T-helper 1 cell treated with Interleukin-12 subunit alpha and Interleukin-12 subunit beta and Interleukin-4 antibody, amounts not matched to agents 30 ng/mL and 1 ng/mL, for 36 hours (primary cell): Measurements from ENCODE around the gene PCGF3. TPM values are rescaled to one million over a fixed set of nuclear protein-coding genes. Genes with fewer than 3 reads are reported as not detected.
"Not testable (repeated sequence)": the region's sequence is repeated elsewhere in the genome, so short reads cannot be mapped to it uniquely, and the experiment has no call there.

Source experiments
- intact Hi-C: fragments of 100-400 bp; cut with micrococcal nuclease; formaldehyde crosslinking; loops from one replicate; pipeline ENCODE4 v1.15.1; 2024
- total RNA-seq: library from RNA; stranded (reverse); gene quantifications from 2 replicates; pipeline ENCODE4 v1.2.3, GENCODE V29; 2022

Gene PCGF3
- total RNA-seq, 1 donor from 2014 or later, result 43.1 TPM

DNA sequence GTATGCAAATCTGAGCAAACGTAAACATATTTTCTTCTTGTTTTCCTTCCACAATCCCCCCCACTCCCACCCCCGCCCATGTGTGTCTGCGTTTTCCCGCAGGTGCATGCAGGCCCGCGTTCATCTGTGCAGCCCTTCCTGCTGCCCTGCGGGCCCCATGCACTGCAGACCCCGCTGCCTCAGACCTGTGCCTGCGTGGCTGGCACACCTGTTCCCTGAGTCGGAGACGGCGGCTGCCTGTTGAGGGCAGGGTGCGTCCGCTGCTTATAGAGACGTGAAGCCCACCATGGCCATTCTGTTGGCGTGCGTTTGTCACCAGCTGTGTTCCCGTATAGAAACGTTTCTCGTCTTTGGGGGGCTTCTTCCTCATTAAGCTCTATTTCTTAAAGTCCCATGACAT is 51.5 kb downstream of the PCGF3 start:
- intact Hi-C loops, result no loop called here

DNA sequence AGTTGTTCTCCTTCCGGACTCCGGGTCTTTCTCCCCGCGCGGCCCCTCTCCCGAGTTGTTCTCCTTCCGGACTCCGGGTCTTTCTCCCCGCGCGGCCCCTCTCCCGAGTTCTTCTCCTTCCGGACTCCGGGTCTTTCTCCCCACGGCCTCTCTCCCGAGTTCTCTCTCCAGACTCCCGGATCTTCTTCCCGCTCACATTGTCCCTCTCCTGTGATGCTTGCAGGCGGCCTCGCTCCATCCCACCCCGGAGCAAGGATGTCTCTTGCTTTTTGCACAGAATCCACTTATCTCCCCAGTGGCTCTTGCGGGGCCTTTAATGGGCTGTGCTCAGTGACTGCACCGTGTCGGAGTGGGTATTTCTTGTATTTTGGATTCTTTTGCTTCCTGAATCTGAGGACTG is 54.2 kb downstream of the PCGF3 start:
- intact Hi-C loops, result not testable (repeated sequence)

DNA sequence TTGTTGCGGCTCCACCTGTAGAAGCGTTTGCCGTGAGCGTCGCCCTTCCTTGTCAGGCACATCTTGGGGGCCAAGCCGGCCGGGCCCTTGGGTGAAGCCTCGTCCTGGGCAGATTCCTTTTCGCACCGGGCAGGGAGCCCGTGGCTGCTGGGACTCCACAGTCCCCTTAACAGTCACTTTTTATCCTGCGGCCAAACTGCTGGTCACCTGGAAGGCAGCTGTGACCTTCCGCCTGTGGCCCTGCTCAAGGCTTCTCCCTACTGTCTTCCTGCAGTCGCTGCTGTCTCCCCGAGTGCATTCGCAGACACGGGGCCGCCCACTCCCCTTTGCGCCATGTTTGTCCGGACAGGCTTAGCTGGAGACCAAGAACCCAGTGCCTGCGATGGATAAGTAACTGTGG is 55.0 kb downstream of the PCGF3 start:
- intact Hi-C loops, result no loop called here

DNA sequence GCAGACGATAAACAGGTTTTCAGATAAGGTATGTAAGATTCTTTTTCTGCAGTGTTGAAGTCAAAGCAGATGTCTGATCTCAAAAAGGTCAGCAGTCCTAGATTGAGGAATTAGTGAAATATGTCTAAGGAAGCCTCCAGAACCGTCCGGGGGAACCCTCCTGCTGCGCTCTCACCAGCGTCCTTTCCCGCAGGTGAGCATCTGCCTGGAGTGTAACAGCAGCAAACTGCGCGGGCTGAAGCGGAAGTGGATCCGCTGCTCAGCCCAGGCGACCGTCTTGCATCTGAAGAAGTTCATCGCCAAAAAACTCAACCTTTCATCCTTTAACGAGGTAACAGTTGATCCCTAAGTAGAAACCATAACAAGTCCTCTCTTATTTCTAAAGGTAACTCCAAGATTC is 55.5 kb downstream of the PCGF3 start:
- intact Hi-C loops, result no loop called here

DNA sequence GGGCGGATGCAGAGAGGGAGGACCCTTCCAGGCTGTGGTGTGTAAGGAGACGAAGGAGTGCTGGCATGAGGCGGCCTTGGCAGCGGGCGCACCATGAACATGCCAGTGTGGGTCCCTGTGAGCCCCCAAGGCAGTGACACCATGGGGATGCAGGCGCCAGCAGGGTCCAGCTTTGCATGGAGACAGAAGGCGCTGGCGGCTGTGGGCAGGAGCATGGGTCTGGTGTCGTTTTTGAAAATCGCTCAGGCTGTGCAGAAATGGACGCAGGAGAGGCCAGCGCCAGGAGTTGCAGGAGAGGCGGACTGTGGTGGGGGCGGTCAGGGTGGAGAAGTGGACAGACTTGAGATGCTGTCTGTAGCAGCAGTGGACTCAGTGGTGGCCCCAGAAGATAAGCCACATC is 56.1 kb downstream of the PCGF3 start:
- intact Hi-C loops, result no loop called here

DNA sequence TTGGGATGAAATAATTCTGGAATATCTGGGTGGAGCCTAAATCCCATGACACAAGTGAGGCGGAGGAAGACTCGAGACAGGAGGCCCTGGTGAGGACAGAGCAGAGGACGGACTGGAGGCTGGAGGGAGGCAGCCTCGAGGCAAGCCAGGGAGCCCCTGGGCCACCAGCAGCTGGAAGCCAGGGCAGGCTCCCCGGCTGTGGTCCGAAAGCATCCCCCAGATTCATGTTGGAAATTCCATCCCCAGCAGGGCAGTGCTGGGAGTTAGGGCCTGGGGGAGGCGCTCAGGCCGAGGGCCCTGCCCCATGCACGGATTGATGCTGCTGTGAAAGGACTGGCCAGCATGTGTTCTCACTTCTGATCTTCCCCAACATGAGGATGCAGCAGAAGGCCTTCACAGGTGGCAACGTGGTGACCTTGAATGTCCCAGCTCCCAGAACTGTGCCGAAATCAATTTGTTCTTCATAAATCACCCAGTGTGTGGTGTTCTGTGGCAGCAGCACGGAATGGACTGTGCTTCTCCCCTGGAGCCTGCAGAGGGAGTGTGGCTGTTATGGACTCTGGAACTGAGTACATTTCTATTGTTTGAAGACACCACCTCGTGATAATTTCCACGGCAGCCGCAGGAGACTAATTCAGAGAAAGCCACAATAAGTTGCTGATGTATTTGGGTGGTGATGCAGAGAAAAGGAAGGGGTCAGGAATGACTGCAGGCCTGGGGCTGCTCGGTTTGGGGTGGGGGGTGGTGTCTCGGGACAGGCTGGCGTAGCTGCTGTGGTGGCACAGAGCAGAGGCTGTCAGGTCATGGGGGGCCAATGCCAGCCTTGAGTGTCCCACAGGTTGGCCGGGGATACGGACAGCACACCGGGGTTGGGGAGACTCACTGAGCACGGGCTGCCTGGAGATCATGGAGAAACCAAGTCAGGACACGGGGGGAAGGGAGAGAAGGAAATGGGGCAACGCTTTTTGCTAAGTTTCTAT is 56.9 kb downstream of the PCGF3 start:
- intact Hi-C loops, result no loop called here

DNA sequence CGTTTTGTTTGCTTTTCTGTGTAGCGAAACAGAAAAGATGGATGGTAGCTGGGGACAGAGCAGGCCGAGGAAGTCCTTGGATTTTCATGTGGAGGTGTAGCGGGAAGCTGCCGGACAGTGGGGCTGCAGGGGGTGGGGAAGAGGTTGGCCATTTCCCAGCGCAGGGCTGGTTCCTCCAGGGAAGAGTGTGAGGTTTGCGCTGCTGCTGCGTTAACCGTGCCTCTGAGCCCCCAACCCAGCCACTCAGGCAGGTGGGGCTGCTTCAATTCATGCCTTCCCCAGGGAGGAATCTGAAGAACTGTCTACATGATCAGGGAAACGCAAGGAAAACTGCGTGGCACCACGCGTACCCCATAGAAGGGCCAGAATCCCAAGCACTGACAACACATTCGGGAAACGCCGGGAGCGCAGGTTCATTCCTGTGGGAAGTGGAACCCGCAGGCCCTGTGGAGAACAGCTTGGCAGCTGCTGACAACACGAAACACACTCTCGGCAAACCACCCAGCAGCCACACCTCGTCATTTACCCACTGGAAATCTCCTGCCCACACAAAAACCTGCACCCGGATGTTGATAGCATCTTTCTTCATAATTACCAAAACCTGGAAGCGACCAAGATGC is 57.7 kb downstream of the PCGF3 start:
- intact Hi-C loops, result no loop called here

DNA sequence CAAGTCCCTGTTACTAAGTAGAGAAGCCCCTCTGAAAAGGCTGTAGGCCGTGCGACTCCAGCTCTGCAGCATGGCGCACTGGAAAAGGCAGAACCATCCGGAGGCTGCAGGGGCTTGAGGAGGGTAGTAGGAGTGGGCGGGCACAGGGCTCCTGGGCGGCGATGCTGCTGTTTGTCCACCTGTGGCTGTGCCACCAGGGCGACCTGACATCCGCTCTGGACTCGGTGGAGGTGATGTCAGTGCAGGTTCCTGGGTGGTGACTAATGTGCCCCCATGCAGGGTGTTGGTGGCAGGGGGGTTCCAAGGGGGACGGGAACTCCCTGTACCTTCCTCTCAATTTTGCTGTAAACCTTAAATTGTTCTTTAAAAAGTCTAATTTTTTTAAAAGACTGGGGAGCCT is 58.3 kb downstream of the PCGF3 start:
- intact Hi-C loops, result no loop called here

DNA sequence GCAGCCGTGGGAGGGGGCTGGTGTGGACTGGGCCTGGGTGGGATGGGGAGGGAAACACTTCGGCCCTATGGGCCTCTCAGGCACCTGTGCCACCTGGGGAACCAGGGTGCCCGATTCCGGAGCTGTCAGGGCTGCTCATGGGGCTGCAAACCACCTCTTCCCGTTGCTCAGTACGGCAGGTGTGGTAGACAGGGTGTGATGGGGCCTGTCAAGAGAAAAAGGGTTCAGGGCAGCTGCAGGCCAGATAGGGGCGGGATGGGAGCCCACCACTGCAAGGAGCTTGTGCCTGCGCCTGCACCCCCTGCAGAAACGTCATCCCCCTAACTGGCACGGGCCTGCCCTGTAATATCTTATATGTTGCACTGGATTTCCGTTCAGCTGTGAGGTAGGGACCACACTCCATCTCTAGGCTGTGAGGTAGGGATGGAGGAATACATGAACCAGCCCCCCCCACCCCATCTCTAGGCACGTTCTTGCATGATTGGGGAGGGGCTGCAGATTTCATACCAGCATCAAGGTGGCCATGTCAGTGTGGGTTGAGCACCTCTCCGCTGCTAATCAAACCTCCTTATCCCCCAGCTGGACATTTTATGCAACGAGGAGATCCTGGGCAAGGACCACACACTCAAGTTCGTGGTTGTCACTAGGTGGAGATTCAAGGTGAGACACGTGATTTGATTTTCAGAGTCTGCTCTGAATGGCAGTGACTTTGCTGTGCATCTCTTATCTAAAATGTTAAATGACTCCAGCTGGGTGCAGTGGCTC is 59.0 kb downstream of the PCGF3 start:
- intact Hi-C loops, result no loop called here

DNA sequence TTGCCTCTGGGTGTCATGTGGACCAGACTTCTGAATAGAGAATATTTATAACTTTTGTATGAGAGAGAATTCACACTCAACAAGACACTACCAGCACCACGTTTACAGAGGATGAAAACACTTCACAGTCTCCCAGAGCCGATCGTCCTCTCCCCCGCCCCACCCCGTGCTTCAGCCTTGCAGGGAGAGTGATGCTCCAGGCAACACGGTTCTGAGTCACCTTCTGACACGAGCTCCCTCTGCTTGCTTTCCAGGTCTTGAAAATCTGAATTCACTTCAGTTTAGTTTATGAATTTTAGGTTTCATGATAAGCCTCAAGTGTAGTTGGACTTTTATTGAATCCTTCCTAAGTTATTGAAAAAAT is 60.5 kb downstream of the PCGF3 start:
- intact Hi-C loops, result no loop called here

DNA sequence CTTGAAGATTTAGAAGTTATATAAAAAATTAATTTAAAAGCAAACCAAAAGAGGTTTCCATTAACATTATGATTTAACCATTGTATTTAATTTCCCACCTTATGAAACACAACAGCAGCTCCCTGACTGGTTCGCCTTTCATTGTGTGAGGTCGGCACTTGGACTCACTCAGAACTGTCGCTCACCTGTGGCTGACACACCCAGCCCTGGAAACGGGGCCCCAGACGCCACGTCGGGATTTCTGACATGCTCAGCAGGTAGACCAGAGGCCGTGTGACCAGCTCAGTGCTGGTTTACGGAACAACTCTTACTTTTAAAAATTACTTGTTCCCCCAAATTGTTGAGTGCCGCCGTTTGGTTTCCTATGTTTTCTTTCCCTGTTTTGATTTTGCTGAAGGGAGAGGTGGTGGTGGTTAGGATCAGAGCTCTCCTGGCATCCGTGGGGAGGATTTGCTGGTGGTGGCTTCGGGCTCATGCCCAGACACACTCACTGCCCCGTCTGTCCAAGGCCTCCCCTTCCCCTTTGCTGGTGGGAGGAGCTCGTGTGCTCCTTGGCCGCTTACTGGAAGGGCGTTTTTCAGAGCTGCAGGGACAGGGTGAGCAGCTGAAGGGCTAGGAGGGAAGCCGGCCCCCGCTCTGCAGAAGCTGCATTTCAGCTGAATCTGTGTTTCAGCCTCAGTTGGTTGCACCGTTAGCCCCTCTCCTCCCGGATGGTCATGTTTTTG is 61.1 kb downstream of the PCGF3 start:
- intact Hi-C loops, result no loop called here

DNA sequence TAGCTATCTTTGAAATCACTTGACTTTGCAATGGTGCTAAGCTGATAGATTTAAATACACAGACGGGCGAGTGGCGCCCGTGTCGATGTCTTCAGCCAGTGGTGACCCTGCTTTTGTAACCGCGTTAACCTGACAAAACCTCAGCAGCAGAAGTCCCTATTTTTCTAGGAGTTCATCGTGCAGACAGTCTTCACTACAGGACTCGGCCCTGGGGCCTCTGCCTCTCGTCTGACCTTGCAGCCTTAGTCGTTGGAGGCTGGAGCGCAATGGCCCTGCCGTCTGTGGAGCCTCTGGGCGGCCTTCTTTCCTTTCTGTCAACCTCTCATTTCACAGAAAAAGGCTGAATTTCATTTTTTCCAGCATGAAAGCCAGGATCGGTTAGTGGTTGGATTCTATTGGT is 62.4 kb downstream of the PCGF3 start:
- intact Hi-C loops, result no loop called here

DNA sequence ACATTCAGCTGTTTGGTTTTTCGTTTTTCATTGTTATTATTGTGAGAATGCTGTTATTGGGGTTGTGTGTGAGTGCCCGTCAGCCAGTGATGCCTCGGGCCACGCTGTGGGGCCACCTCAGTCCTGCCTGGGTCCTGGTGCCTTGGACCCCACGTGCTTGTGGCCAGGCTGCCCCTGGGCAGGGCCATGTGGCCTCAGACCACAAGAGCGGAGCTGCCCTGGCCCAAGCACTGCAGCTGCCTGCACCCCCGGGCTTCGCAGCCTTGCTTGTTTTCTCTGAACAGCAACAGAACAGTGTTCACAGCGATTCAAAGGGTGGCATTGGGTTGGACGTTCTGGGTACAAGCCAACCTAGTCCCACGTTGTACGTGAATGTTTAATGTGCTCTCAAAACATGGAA is 63.4 kb downstream of the PCGF3 start:
- intact Hi-C loops, result no loop called here

DNA sequence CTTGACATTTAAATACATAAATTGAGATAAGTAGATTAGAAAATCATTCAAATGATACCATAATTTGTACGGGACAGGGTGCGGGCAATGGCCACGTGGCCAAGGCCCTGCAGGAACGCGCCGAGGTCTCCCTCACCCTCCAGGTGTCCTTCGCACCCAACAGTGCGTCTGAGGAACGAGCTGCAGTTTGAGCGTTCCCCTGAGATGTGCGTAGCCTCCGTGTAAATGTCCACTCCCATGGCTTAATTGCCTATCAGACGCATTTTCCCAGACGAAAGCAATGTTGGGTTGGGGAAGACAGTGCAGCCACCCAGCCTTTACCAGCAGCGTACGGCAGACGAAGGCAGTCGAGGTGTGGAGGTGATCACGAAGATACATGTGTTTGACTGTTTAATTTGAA is 63.9 kb downstream of the PCGF3 start:
- intact Hi-C loops, result no loop called here

DNA sequence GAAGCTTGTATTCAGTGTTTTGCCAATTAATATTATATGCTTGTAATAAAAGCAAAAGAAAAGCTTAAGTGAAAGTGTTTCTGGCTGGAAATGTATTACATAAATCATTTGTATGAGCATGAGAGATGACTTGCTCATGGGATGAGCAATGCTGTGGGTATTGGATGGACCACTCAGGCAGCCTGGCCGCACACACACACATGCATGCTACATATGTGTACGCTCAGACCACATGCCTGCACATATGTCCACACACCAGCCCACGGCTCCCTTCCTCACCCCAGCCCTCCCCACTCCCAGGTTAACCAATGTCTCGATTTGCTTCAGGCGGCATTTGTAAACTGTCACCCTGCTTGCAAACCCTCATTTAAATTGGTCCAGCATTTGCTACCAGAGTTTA is 64.4 kb downstream of the PCGF3 start:
- intact Hi-C loops, result no loop called here

DNA sequence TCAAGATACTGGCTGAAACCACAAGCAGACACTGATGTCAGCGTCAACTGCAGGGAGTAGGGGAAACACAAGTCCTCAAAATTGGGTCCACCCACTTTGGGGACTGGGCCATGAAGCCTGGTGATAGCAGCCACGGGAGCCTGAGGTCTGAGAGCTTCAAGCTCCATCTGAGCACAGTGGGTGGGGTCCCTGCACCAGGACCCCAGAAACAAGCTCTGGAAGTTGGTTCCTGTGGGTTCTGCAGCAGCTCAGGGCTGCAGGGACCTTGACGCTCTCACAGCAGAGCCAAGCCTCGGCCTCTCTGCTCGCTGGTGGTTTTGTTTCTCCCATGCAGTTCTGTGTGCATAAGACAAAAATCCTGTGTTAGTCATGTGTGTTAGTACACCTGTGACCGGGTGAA is 65.8 kb downstream of the PCGF3 start:
- intact Hi-C loops, result no loop called here

DNA sequence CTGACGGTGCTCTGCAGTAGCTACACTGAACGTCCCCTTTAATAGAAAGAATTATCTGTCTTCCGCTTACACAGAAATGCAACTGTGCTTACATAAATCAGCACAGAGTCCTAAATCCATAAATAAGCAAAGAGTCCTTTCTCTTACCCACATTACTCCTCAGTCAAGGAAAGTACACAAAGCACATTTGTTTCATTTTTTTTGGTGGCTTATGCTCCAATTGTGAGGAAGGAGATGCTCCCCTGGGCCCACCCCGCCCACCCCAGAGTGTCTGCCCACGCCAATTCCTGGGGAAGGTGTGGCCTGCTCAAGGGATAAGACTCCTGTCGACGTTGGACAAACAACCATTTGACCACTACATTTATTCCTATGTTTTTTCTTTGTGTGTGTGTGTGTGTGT is 66.5 kb downstream of the PCGF3 start:
- intact Hi-C loops, result no loop called here

DNA sequence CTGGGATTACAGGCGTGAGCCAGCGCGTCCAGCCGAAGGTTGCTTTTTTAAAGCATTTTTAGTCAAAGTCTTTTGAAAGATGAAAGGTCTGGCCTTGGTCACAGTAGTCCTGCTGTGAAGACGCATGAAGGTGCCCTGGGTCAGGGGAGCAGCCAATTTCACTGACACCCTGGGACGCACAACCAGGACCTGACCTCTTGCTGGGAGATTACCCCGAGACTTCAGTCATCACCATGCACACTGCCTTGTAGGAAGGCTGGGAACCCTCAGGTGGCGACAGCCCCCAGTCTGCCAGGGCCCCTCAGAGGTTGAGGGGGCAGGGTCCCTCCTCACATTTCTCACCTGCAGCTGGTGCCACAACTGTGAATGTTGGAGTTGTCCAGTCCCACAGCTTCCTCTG is 67.1 kb downstream of the PCGF3 start:
- intact Hi-C loops, result no loop called here

DNA sequence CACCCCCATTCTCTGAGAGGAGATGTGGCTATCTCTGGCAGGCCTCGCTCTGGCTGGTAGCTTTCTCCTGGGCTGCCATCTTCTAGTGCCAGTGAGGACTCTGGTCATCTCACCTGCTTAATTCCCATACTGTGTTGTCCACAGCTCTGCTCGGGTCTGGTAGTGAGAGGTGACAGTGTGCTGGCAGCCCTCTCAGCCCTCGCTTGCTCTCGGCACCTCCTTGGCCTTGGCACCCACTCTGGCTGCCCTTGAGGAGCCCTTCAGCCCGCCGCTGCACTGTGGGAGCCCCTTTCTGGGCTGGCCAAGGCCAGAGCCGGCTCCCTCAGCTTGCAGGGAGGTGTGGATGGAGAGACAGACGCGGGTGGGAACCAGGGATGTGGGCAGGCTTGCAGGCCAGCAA is 67.6 kb downstream of the PCGF3 start:
- intact Hi-C loops, result no loop called here

DNA sequence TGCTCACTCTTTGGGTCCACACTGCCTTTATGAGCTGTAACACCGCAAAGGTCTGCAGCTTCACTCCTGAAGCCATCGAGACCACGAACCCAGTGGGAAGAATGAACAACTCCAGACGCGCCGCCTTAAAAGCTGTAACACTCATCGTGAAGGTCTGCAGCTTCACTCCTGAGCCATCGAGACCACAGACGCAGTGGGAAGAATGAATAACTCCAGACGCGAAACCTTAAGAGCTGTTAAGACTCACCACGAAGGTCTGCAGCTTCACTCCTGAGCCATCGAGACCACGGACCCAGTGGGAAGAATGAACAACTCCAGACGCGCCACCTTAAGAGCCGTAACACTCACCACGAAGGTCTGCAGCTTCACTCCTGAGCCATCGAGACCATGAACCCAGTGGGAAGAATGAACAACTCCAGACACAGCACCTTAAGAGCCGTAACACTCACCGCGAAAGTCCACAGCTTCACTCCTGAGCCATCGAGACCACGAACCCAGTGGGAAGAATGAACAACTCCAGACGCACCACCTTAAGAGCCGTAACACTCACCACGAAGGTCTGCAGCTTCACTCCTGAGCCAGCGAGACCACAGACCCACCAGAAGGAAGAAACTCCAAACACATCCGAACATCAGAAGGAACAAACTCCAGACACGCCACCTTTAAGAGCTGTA is 68.9 kb downstream of the PCGF3 start:
- intact Hi-C loops, result not testable (repeated sequence)

DNA sequence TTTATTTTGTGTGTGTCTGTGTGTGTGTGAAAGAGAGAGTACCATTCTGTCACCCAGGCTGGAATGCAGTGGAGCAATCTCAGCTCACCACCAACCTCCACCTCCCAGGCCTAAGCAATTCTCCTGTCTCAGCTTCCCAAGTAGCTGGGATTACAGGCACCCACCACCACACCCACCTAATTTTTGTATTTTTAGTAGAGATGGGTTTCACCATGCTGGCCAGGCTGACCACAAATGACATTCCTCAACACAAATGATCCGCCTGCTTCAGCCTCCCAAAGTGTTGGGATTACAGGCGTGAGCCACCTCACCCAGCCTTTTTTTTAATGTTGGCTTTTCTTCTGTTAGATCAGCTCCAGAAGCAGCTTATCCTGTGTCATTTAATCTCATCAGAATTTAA is 69.9 kb downstream of the PCGF3 start:
- intact Hi-C loops, result not testable (repeated sequence)
